Measurements from ENCODE around the gene MCU.

- TF ChIP-seq CTCF (IDR thresholded peaks at IDR 0.05): no peak
- TF ChIP-seq POLR2A (IDR thresholded peaks at IDR 0.05): no peak
These were observed 2.3 kb upstream of the MCU start for GRCh38 chr10:72689660-72690059.
